ENCODE results near the gene SORD.

DNA sequence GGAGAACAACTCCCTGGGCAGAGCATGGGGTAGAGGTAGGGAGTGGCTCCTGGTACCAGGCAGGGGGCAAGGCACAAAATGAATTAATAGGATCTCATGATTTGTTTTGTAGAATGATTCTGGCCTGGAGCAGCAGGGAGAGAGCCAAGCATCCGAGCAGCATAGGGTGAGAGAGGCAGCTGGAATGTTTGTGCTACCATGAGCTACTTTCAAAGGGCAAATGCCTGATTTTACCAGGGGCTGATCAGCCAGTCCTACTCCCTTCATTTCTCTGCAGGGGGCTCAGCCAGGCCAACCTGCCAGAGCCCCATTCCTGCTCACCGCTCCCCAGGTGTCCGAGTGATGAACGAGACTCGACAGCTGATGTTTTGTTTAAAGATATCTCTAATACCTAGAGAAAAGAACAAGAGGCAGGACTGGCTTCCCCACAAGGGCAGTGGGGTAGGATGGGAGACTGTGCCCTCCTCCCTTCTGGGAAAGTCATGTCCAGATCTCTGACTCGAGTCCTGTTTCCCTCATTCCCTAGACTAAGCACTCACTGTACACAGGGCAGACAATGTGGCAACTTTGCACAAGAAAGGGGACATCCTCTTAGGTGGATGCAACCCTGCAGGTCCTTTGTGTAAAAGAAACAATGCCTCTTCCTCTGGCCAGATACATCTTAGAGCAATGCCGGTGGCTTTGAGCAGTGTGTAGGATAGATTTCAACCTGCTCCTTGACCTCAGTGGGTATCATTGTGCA lies 78.1 kb downstream of the SORD start:
- TF ChIP-seq POLR2A (IDR thresholded peaks at IDR 0.05; ENCODE audit: low read depth, low read length) (no peak), POLR2AphosphoS5 (IDR thresholded peaks at IDR 0.05; ENCODE audit: low read depth, low read length) (no peak), TAF1 (IDR thresholded peaks at IDR 0.05; ENCODE audit: low read depth, low read length) (no peak), POU2F2 (IDR thresholded peaks at IDR 0.05; ENCODE audit: low read depth, low read length) (no peak), SPI1 (IDR thresholded peaks at IDR 0.05; ENCODE audit: low read depth, low read length) (no peak)

All from GM12891 (cell line).